HG02623 (cell line): ENCODE results near the gene IFNA16.
"Not testable (repeated sequence)": the region's sequence is repeated elsewhere in the genome, so short reads cannot be mapped to it uniquely, and the experiment has no call there.

Experiments
- ATAC-seq: cut with Tn5 transposase; IDR thresholded peaks from one replicate; pipeline ENCODE4 v1.9.1; 2021; ENCODE audit warnings: moderate library complexity; ENCODE audit not compliant: unreplicated experiment

Gene IFNA16

GRCh38 chr9:21217211-21217610 is at the start of gene IFNA16:
IFNA16 (minus strand) TSS chr9:21217311; CDS start chr9:21217305, 6 bp downstream.
- not testable (repeated sequence) for ATAC-seq

GRCh38 chr9:21265421-21266189 is 48.5 kb upstream of the IFNA16 start:
- peak; percentile 51 for ATAC-seq

- ATAC-seq = no peak
These were observed 38.6 kb upstream of the IFNA16 start for GRCh38 chr9:21255538-21256212.

GRCh38 chr9:21252721-21253547 is 35.8 kb upstream of the IFNA16 start:
- ATAC-seq = peak; percentile 69

- no peak for ATAC-seq
These were observed 34.5 kb upstream of the IFNA16 start for GRCh38 chr9:21251638-21252037.

GRCh38 chr9:21251190-21251589 is 34.1 kb upstream of the IFNA16 start:
- ATAC-seq = no peak

- no peak for ATAC-seq
These were observed 27.7 kb upstream of the IFNA16 start for GRCh38 chr9:21244836-21245235.

- no peak for ATAC-seq
These were observed 22.8 kb upstream of the IFNA16 start, which contains the start of gene IFNA14 for GRCh38 chr9:21239911-21240310. IFNA14 (minus strand) TSS chr9:21240005; CDS start chr9:21239935, 70 bp downstream.

GRCh38 chr9:21236360-21236714 is 19.2 kb upstream of the IFNA16 start:
- ATAC-seq = not testable (repeated sequence)

GRCh38 chr9:21235468-21236359 is 18.6 kb upstream of the IFNA16 start:
- ATAC-seq = peak; percentile 81

GRCh38 chr9:21234153-21234687 is 17.1 kb upstream of the IFNA16 start:
- no peak for ATAC-seq

- no peak for ATAC-seq
These were observed 16.1 kb upstream of the IFNA16 start for GRCh38 chr9:21233258-21233657.

- ATAC-seq = no peak
These were observed 11.0 kb upstream of the IFNA16 start, which contains the start of gene IFNA17 for GRCh38 chr9:21228122-21228521. IFNA17 (minus strand) TSS chr9:21228222; CDS start chr9:21228173, 49 bp downstream.

- peak; percentile 75 for ATAC-seq
These were observed 3.4 kb downstream of the IFNA16 start for GRCh38 chr9:21213411-21214326.

- not testable (repeated sequence) for ATAC-seq
These were observed 5.0 kb downstream of the IFNA16 start for GRCh38 chr9:21212160-21212559.

- not testable (repeated sequence) for ATAC-seq
These were observed 6.3 kb downstream of the IFNA16 start for GRCh38 chr9:21210782-21211181.

GRCh38 chr9:21210311-21210710 is 6.8 kb downstream of the IFNA16 start:
- ATAC-seq = no peak

GRCh38 chr9:21207043-21207442 is 10.1 kb downstream of the IFNA16 start, which contains the start of gene IFNA10:
IFNA10 (minus strand) TSS chr9:21207143; CDS start chr9:21207097, 46 bp downstream.
- ATAC-seq = not testable (repeated sequence)

- ATAC-seq = no peak
These were observed 11.9 kb downstream of the IFNA16 start for GRCh38 chr9:21205204-21205603.
